Activated naive CD4-positive, alpha-beta T cell treated with anti-CD3 and anti-CD28 coated beads for 36 hours (primary cell): ENCODE results near the gene KIF6. TPM values are rescaled to one million over a fixed set of nuclear protein-coding genes. Genes with fewer than 3 reads are reported as not detected.
"Not testable (repeated sequence)": the region's sequence is repeated elsewhere in the genome, so short reads cannot be mapped to it uniquely, and the experiment has no call there.

Experiments
- CTCF ChIA-PET: fragments of 350-600 bp; sonication (Branson Sonifier 250); formaldehyde crosslinking; loops from one replicate; lab custom pipeline; 2021; ENCODE audit warnings: antibody characterized with exemption; lab: Charles Lee
- DNase-seq: peaks from one replicate; pipeline ENCODE4 v3.0.0-alpha.2; 2020
- H3K27ac Mint-ChIP-seq: one replicate; pipeline ENCODE4 v1.8.0; 2021; ENCODE audit warnings: mild to moderate bottlenecking, mixed read lengths
- H3K27me3 Mint-ChIP-seq: one replicate; pipeline ENCODE4 v1.8.0; 2021; ENCODE audit warnings: low read depth, mixed read lengths
- H3K36me3 Mint-ChIP-seq: one replicate; pipeline ENCODE4 v1.8.0; 2021; ENCODE audit warnings: low read depth, mixed read lengths
- H3K4me1 Mint-ChIP-seq: one replicate; pipeline ENCODE4 v1.8.0; 2021; ENCODE audit warnings: low read depth, mixed read lengths
- H3K4me3 Mint-ChIP-seq: one replicate; pipeline ENCODE4 v1.8.0; 2021; ENCODE audit warnings: mild to moderate bottlenecking, moderate library complexity, mixed read lengths
- H3K9me3 Mint-ChIP-seq: one replicate; pipeline ENCODE4 v1.8.0; 2021; ENCODE audit warnings: mixed read lengths
- intact Hi-C: fragments of 100-400 bp; cut with micrococcal nuclease; formaldehyde crosslinking; loops from one replicate; pipeline ENCODE4 v1.15.1; 2023
- total RNA-seq, 2 experiments: library from RNA; stranded (reverse); gene quantifications; one replicate each; pipeline ENCODE4 v1.2.3, GENCODE V29; 2021

Gene KIF6
- total RNA-seq, 2 experiments from 2014 or later, result 0.10 to 0.30 TPM

DNA sequence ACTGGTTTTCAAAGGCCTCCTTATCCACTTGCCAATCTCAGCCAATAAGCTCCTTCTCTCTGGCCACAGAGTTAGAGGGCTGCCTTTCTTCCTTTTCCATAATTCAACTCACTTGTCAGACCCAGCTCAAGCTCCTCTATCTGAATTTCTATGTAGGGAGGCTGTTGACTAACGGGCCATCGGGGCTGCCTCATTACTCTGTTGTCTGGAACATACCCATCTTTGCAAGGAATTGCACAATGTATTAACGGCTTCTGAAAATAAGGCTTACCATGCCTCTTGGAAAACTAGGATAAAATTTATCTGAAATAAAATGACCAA, 28.5 kb upstream of the KIF6 start:
- CTCF ChIA-PET, result no interaction called here
- no peak overlapping the region for H3K27ac Mint-ChIP-seq
- no peaks in the 10 kb centered on the region for H3K9me3 Mint-ChIP-seq
- no peaks in the 10 kb centered on the region for H3K36me3 Mint-ChIP-seq
- no peak for DNase-seq
- peaks cover 11% of the 10 kb centered on the region for H3K27me3 Mint-ChIP-seq
- intact Hi-C loops, result no loop called here
- H3K4me1 Mint-ChIP-seq, result no peaks in the 10 kb centered on the region
- no peak overlapping the region for H3K4me3 Mint-ChIP-seq

DNA sequence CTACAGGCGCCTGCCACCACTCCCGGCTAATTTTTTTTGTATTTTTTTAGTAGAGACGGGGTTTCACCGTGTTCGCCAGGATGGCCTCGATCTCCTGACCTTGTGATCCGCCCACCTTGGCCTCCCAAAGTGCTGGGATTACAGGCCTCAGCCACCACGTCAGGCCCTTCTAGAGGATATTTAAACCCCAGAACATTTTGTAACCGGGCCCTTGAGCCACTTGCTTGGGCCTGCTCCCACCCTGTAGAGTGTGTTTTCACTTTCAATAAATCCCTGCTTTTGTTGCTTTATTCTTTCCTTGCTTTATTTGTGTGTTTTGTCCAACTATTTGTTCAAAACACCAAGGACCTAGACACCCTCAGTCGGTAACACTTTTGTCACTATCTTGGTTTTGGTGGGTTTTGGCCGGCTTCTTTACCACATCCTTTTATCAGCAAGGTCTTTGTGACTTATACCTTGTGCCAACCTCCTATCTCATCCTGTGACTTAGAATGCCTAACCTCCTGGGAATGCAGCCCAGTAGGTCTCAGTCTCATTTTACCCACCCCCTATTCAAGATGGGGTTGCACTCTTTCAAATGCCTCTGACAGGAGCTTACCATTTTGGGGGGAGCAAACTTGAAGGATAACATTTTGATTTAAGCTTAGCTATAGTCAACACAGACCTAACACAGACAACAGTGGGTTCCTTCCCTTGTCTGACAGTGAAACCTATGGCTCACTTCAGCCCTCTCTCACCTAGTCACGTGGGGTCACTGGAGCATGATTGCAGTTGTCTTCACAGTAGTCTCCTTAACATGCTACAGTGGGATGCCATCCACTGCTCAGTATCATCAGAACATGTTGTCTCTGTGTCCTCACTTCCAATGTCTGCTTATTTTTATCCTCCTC, 27.9 kb upstream of the KIF6 start:
- H3K9me3 Mint-ChIP-seq, result no peaks in the 10 kb centered on the region
- H3K4me3 Mint-ChIP-seq, result no peak overlapping the region
- H3K36me3 Mint-ChIP-seq, result no peaks in the 10 kb centered on the region
- peaks cover 11% of the 10 kb centered on the region for H3K27me3 Mint-ChIP-seq
- H3K27ac Mint-ChIP-seq, result no peak overlapping the region
- no peak for DNase-seq
- intact Hi-C loops, result no loop called here
- H3K4me1 Mint-ChIP-seq, result no peaks in the 10 kb centered on the region
- CTCF ChIA-PET, result no interaction called here

DNA sequence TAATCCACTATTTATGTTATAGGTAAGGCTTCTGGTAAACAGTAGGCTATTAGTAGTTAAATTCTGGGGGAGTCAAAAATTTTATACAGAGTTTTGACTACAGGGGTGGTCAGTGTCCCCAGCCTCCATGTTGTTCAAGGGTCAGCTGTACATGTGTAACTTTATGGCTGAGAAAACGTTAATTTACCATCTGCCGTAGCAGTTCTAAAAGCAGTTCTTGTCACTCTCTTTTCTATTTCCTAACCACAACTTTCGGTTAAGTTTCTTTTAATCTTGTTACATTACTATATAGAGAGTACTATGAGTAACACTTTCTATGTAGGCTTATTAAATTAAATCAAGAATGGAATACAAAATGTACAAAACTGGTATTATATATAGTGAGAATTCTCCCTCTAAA, 21.6 kb upstream of the KIF6 start:
- H3K4me1 Mint-ChIP-seq, result no peaks in the 10 kb centered on the region
- CTCF ChIA-PET, result no interaction called here
- peaks cover 9% of the 10 kb centered on the region for H3K27me3 Mint-ChIP-seq
- H3K36me3 Mint-ChIP-seq, result no peaks in the 10 kb centered on the region
- no peak for DNase-seq
- no peak overlapping the region for H3K4me3 Mint-ChIP-seq
- intact Hi-C loops, result no loop called here
- no peak overlapping the region for H3K27ac Mint-ChIP-seq
- H3K9me3 Mint-ChIP-seq, result peaks cover 2% of the 10 kb centered on the region

DNA sequence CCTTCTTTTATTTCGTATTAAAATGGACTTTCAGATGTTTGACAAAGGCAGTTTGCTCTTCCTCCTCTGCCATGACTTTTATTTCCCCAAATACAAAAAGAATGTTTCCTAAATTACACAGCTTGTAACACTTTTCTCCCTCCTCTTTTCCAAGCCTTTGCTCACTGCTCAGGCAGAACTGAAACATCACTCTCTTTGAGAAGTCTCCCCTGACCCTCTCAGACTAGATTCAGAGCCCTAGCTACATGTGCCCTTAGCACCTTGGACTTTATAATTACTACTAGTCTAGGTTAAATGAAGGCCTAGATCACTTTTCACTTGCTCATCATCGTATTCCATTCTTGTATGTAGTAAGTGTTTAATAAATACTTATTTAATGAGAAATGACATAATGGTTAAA, 8.5 kb upstream of the KIF6 start:
- CTCF ChIA-PET, result no interaction called here
- Mint-ChIP-seq H3K4me3 (no peak overlapping the region), H3K36me3 (peaks cover 1% of the 10 kb centered on the region), H3K4me1 (no peaks in the 10 kb centered on the region), H3K27ac (no peak overlapping the region), H3K9me3 (peaks cover 6% of the 10 kb centered on the region), H3K27me3 (peaks cover 28% of the 10 kb centered on the region)
- no peak for DNase-seq
- intact Hi-C loops, result no loop called here

DNA sequence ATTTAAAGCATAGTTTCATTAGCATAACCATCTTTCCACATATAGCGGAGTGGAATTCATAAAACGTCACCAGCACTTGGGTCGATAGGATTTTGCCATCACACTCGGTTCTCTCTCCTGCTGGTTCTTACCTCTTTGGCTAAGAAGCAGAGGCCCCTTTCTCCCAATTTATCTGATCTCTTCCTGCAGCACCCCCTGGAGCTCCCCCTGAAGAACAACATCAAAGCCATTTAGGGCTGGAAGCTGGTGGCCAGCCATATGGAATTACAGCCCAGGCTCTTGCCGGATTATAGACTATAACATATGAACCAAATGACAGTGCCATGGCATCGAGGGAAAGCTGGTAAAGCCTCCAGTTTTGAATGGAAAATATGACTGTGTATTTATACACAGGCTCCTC, 6.4 kb upstream of the KIF6 start:
- CTCF ChIA-PET, result no interaction called here

DNA sequence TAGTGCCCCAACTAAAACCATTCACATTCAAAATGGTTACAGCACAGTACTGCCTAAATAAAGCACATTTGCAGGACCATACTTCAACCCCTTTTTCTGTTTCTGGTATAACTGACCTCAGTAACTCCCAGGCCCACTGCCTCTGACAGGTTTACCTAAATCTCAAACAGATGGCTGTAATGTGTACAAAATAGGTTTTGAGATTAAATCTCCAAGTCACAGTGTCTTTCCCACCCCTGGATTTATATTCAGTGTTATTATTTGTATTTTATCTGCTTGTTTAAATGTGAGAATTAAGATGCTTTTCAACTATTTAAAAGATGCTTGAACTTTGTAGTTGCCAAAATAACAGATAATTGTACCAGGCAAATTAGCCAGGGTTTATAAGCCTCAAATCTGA, 4.7 kb upstream of the KIF6 start:
- Mint-ChIP-seq H3K4me3 (no peak overlapping the region), H3K4me1 (peaks cover 2% of the 10 kb centered on the region), H3K9me3 (no peaks in the 10 kb centered on the region), H3K36me3 (peaks cover 1% of the 10 kb centered on the region), H3K27ac (no peak overlapping the region), H3K27me3 (peaks cover 19% of the 10 kb centered on the region)
- intact Hi-C loops, result no loop called here
- no peak for DNase-seq
- CTCF ChIA-PET, result no interaction called here

More for the DNA sequence above, 6.4 kb upstream of the KIF6 start:
- Mint-ChIP-seq H3K27me3 (peaks cover 23% of the 10 kb centered on the region), H3K4me1 (no peaks in the 10 kb centered on the region), H3K36me3 (no peaks in the 10 kb centered on the region), H3K9me3 (no peaks in the 10 kb centered on the region), H3K4me3 (no peak overlapping the region), H3K27ac (no peak overlapping the region)
- DNase-seq, result no peak
- intact Hi-C loops, result no loop called here

DNA sequence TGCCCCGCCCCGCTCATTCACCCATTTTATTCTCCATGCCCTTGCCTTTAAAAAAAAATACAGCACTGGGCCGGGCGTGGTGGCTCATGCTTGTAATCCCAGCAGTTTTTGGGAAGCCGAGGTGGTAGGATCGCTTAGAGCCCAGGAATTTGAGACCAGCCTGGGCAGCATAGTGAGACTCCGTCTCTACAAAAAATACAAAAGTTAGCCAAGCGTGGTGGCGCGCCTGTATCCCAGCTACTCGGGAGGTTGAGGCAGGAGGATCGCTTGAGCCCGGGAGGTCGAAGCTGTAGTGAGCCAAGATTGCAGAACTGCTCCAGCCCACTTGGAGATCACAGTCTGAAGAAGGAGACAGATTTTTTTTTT, 407 bp upstream of the KIF6 start:
- H3K27ac Mint-ChIP-seq, result no peak overlapping the region
- H3K4me1 Mint-ChIP-seq, result peaks cover 2% of the 10 kb centered on the region
- H3K36me3 Mint-ChIP-seq, result peaks cover 1% of the 10 kb centered on the region
- CTCF ChIA-PET, result no interaction called here
- DNase-seq, result no peak
- peak overlapping the region; percentile 97 for H3K4me3 Mint-ChIP-seq
- no peaks in the 10 kb centered on the region for H3K9me3 Mint-ChIP-seq
- intact Hi-C loops, result no loop called here
- no peaks in the 10 kb centered on the region for H3K27me3 Mint-ChIP-seq

DNA sequence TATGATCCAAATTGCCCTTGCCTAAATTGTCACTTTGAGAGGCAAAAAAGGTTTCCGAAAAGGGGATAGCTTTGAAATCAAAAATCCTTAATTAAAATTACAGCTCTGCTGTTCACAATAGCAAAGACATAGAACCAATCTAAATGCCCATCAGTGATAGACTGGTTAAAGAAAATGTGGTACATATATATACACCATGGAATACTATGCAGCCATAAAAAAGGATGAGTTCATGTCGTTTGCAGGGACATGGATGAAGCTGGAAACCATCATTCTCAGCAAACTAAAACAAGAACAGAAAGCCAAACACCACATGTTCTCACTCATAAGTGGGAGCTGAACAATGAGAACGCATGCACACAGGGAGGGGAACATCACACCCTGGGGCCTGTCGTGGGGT, 1.9 kb downstream of the KIF6 start:
- DNase-seq, H3K9me3 Mint-ChIP-seq, H3K4me3 Mint-ChIP-seq, H3K27me3 Mint-ChIP-seq, H3K36me3 Mint-ChIP-seq, H3K4me1 Mint-ChIP-seq, CTCF ChIA-PET, intact Hi-C loops, H3K27ac Mint-ChIP-seq: not testable (repeated sequence)

DNA sequence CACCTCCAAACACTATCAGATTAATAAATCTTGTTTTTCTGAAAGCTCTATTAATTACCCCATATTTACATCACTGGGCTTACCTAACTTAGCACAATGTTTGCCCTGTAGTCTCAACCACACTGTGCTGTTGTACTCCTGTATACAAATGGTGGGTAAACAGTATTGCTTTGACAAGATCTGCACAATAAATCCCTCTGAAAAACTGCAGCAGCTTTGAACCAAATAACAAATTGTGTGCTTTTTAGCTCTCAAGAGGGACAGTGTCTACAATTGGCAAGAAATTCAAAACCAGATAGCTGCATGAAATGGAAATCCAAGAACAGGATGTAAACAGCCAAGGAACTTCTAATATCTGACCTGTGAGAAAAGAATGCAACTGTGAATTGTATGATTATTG, 10.4 kb downstream of the KIF6 start:
- Mint-ChIP-seq H3K9me3 (no peaks in the 10 kb centered on the region), H3K4me3 (no peak overlapping the region), H3K36me3 (no peaks in the 10 kb centered on the region), H3K27ac (no peak overlapping the region), H3K27me3 (no peaks in the 10 kb centered on the region), H3K4me1 (no peaks in the 10 kb centered on the region)
- intact Hi-C loops, result no loop called here
- no peak for DNase-seq
- CTCF ChIA-PET, result no interaction called here

DNA sequence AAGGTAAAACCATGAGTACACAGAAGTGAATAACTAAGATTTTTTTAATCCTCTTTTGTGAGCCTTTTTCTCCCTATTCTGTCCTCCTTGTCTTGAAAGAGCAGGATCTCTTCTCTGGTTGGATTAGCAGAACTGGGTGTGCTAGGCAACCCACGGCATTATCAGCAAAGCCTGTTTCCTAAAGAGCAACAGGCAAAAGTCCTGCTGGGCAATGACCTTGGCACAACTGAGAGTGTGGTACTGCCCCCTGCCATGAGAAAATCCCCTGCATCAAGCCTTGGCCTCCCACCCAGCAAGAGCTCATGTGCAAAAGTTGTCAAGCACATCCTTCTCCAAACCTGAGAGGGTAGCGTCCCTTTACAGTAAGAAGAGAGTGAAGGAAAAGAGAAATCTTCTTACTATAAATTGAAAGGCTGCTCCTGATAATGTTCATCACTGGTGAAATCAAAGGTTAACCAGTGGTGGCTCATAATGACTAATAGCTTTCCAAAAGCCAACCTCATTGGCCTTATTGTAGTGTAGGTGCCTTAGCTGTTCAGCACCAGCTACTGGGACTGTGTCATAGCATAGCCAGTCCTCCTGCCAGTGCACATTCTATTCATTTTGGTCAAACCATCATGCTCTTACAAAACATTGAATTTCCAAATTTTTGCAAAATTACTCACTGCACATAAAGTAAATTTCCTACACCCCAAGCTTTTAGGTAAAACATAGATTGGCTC, 17.1 kb downstream of the KIF6 start:
- H3K9me3 Mint-ChIP-seq, result no peaks in the 10 kb centered on the region
- no peaks in the 10 kb centered on the region for H3K4me1 Mint-ChIP-seq
- H3K36me3 Mint-ChIP-seq, result no peaks in the 10 kb centered on the region
- no peak overlapping the region for H3K4me3 Mint-ChIP-seq
- CTCF ChIA-PET, result interaction anchor here (0.5 kb wide), 1 partner anchor 421 kb away, joined by 3 read pairs; no protein-coding TSS in a partner anchor
- H3K27me3 Mint-ChIP-seq, result peaks cover 4% of the 10 kb centered on the region
- H3K27ac Mint-ChIP-seq, result no peak overlapping the region
- intact Hi-C loops, result no loop called here
- DNase-seq, result no peak

DNA sequence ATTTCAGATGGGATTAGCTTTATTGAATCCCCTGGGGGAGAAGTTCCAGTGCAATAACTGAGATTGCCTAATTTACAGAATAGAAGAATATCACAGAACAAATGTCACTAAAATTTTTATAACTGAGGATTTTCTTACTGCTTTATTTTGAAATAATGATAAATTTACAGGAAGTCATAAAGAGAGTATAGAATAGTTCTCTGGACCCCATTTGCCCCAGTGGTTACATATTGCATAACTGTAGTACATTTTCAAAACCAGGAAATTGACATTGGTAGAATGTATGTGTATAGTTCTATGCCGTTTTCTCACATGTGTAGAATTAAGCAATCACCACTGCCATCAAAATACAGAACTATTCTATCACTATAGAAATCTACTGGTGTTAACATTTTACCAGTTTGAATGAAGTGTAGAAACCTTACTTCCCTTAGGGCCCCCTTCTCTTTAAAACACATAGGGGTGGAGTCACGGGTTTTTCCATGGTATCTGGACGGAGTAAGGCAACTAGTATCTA, 18.3 kb downstream of the KIF6 start:
- no peak overlapping the region for H3K27ac Mint-ChIP-seq
- intact Hi-C loops, result no loop called here
- no peaks in the 10 kb centered on the region for H3K9me3 Mint-ChIP-seq
- no peak for DNase-seq
- no peaks in the 10 kb centered on the region for H3K36me3 Mint-ChIP-seq
- CTCF ChIA-PET, result no interaction called here
- H3K27me3 Mint-ChIP-seq, result peaks cover 4% of the 10 kb centered on the region
- H3K4me1 Mint-ChIP-seq, result no peaks in the 10 kb centered on the region
- no peak overlapping the region for H3K4me3 Mint-ChIP-seq

DNA sequence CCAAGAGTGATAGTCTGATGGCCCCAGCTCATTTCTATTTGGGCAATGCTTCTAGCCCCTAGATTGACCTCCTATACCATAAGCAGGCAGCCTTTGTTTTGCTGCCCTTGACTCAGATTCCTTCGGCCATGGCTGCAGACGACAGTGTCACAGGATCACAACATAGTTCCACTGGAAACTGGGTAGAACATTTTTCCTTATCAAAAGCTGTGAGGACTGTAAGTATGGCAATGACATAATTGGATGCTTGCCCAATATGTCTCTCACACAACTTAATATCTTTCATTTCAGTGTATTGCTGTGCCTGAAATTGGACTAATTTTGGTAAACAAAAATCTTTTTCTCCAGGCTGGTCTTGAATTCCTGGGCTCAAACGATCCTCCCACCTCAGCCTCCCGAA, 22.9 kb downstream of the KIF6 start:
- H3K27ac Mint-ChIP-seq, result no peak overlapping the region
- intact Hi-C loops, result no loop called here
- no peaks in the 10 kb centered on the region for H3K36me3 Mint-ChIP-seq
- no peak for DNase-seq
- H3K4me1 Mint-ChIP-seq, result no peaks in the 10 kb centered on the region
- CTCF ChIA-PET, result no interaction called here
- no peaks in the 10 kb centered on the region for H3K9me3 Mint-ChIP-seq
- H3K4me3 Mint-ChIP-seq, result no peak overlapping the region
- peaks cover 4% of the 10 kb centered on the region for H3K27me3 Mint-ChIP-seq

DNA sequence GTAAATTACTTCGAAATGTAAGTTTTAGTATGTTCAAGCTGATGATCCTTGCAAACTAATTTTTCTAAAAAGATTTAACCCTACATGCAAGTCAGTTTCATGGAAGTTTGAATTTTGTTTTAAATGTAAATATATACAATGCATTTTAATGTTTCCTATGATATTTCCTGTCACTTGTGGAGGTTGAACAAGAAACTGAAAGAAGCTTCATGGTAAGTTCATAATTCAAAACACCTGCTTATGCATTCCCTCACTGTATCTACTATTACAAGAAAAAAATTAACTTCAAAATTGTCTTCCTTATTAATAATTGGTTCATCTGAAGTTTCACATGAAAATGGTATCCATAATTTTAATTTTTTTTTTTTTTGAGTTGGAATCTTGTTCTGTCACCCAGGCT, 24.8 kb downstream of the KIF6 start:
- Mint-ChIP-seq H3K36me3 (no peaks in the 10 kb centered on the region), H3K27me3 (peaks cover 4% of the 10 kb centered on the region), H3K4me1 (no peaks in the 10 kb centered on the region), H3K4me3 (no peak overlapping the region), H3K9me3 (no peaks in the 10 kb centered on the region), H3K27ac (no peak overlapping the region)
- DNase-seq, result no peak
- CTCF ChIA-PET, result no interaction called here
- intact Hi-C loops, result no loop called here
